Breast epithelium (tissue), 3 donors: Measurements from ENCODE around the gene USP22.

Source experiments
- POLR2A ChIP-seq: fragments of 450-650 bp; IDR thresholded peaks from one replicate; pipeline ENCODE4 v1.6.1; 2016; ENCODE audit warnings: antibody characterized with exemption, mild to moderate bottlenecking, moderate library complexity
- POLR2AphosphoS5 ChIP-seq, 3 donors: sonication (generic); formaldehyde crosslinking; IDR thresholded peaks; one replicate each; pipeline ENCODE4 v1.6.1; 2017; ENCODE audit warnings: antibody characterized with exemption in 3 of 3
- TF ChIP-seq, protein P1 (sequence below), 3 donors: fragments of 450-650 bp; IDR thresholded peaks; one replicate each; pipeline ENCODE4 v1.5.1; 2016 to 2017; ENCODE audit warnings: antibody characterized with exemption in 3 of 3, mild to moderate bottlenecking in 3 of 3, moderate library complexity in 3 of 3

DNA sequence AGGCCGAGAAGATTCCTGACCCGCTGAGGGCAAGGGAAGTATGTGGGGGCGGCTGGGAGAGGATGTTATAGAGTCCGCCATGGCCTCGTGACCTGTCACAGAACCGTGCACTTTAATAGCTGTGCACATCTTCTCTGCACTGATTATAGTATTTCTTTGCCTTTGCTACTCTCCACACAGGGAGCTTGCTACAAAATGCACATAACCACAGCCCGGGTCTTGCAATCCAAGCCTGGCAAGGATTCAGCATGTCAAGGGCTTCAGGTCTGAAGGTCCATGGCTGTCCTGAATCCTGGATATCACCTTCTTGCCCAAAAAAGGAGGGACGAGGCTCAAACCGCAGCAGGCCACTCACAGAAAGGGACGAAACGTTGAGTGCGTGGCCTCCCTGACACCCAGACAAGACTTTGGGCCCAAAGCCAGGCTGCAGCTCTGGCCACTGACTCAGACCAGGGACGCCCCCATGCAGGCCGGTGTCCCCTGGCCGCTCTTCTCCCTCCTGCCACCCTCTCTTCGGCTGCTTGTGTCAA lies 43.7 kb downstream of the USP22 start:
- TF ChIP-seq POLR2AphosphoS5 (IDR thresholded peaks at IDR 0.05) (no peak), POLR2A (no peak)
- TF ChIP-seq, protein P1, sequence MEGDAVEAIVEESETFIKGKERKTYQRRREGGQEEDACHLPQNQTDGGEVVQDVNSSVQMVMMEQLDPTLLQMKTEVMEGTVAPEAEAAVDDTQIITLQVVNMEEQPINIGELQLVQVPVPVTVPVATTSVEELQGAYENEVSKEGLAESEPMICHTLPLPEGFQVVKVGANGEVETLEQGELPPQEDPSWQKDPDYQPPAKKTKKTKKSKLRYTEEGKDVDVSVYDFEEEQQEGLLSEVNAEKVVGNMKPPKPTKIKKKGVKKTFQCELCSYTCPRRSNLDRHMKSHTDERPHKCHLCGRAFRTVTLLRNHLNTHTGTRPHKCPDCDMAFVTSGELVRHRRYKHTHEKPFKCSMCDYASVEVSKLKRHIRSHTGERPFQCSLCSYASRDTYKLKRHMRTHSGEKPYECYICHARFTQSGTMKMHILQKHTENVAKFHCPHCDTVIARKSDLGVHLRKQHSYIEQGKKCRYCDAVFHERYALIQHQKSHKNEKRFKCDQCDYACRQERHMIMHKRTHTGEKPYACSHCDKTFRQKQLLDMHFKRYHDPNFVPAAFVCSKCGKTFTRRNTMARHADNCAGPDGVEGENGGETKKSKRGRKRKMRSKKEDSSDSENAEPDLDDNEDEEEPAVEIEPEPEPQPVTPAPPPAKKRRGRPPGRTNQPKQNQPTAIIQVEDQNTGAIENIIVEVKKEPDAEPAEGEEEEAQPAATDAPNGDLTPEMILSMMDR (IDR thresholded peaks at IDR 0.05) = no peak
